ENCODE data around the gene SLC40A1.

The SLC40A1 gene

GRCh38 chr2:189601043-189601442 lies 20.5 kb upstream of the SLC40A1 start:
- Histone ChIP-seq H3K27ac (ENCODE audit: insufficient read depth, low read depth, low read length, poor library complexity, severe bottlenecking) (no peak overlapping the region), H3K4me3 (ENCODE audit: insufficient read depth, low read depth, low read length) (no peak overlapping the region), H3K4me1 (ENCODE audit: control insufficient read depth, insufficient read depth, low read length) (no peaks in the 10 kb centered on the region), H3K27me3 (ENCODE audit: control insufficient read depth, insufficient read depth, low read length, poor library complexity, severe bottlenecking) (no peaks in the 10 kb centered on the region), H3K9me3 (ENCODE audit: control insufficient read depth, low read length) (no peaks in the 10 kb centered on the region), H3K36me3 (ENCODE audit: control insufficient read depth, insufficient read depth, low read length) (no peaks in the 10 kb centered on the region)
- WGBS, 2 experiments, result 92 to 100% methylated on average over 1 to 3 of the region's 3 CpGs

- Histone ChIP-seq H3K27ac (ENCODE audit: insufficient read depth, low read depth, low read length, poor library complexity, severe bottlenecking) (no peak overlapping the region), H3K36me3 (ENCODE audit: control insufficient read depth, insufficient read depth, low read length) (no peaks in the 10 kb centered on the region), H3K4me3 (ENCODE audit: insufficient read depth, low read depth, low read length) (no peak overlapping the region), H3K9me3 (ENCODE audit: control insufficient read depth, low read length) (no peaks in the 10 kb centered on the region), H3K27me3 (ENCODE audit: control insufficient read depth, insufficient read depth, low read length, poor library complexity, severe bottlenecking) (no peaks in the 10 kb centered on the region), H3K4me1 (ENCODE audit: control insufficient read depth, insufficient read depth, low read length) (no peaks in the 10 kb centered on the region)
- 88 to 94% methylated on average over 1 of the region's 1 CpG for WGBS, 2 experiments
Measured at GRCh38 chr2:189599245-189599644, 18.7 kb upstream of the SLC40A1 start.

GRCh38 chr2:189595417-189595816 lies 14.8 kb upstream of the SLC40A1 start:
- no peaks in the 10 kb centered on the region for H3K27me3 ChIP-seq (ENCODE audit: control insufficient read depth, insufficient read depth, low read length, poor library complexity, severe bottlenecking)
- H3K36me3 ChIP-seq (ENCODE audit: control insufficient read depth, insufficient read depth, low read length), result no peaks in the 10 kb centered on the region
- no peaks in the 10 kb centered on the region for H3K4me1 ChIP-seq (ENCODE audit: control insufficient read depth, insufficient read depth, low read length)
- H3K27ac ChIP-seq (ENCODE audit: insufficient read depth, low read depth, low read length, poor library complexity, severe bottlenecking), result no peak overlapping the region
- no peak overlapping the region for H3K4me3 ChIP-seq (ENCODE audit: insufficient read depth, low read depth, low read length)
- H3K9me3 ChIP-seq (ENCODE audit: control insufficient read depth, low read length), result no peaks in the 10 kb centered on the region
- WGBS, 2 experiments, result 100% methylated on average over 1 of the region's 3 CpGs

GRCh38 chr2:189594305-189594704 lies 13.7 kb upstream of the SLC40A1 start:
- 92 to 100% methylated on average over 1 to 2 of the region's 2 CpGs for WGBS, 2 experiments
- Histone ChIP-seq H3K27me3 (ENCODE audit: control insufficient read depth, insufficient read depth, low read length, poor library complexity, severe bottlenecking) (no peaks in the 10 kb centered on the region), H3K4me1 (ENCODE audit: control insufficient read depth, insufficient read depth, low read length) (no peaks in the 10 kb centered on the region), H3K27ac (ENCODE audit: insufficient read depth, low read depth, low read length, poor library complexity, severe bottlenecking) (no peak overlapping the region), H3K36me3 (ENCODE audit: control insufficient read depth, insufficient read depth, low read length) (no peaks in the 10 kb centered on the region), H3K9me3 (ENCODE audit: control insufficient read depth, low read length) (no peaks in the 10 kb centered on the region), H3K4me3 (ENCODE audit: insufficient read depth, low read depth, low read length) (no peak overlapping the region)

- no peaks in the 10 kb centered on the region for H3K27me3 ChIP-seq (ENCODE audit: control insufficient read depth, insufficient read depth, low read length, poor library complexity, severe bottlenecking)
- H3K4me3 ChIP-seq (ENCODE audit: insufficient read depth, low read depth, low read length), result no peak overlapping the region
- 97 to 98% methylated on average over 3 of the region's 3 CpGs for WGBS, 2 experiments
- H3K9me3 ChIP-seq (ENCODE audit: control insufficient read depth, low read length), result no peaks in the 10 kb centered on the region
- H3K36me3 ChIP-seq (ENCODE audit: control insufficient read depth, insufficient read depth, low read length), result no peaks in the 10 kb centered on the region
- no peaks in the 10 kb centered on the region for H3K4me1 ChIP-seq (ENCODE audit: control insufficient read depth, insufficient read depth, low read length)
- H3K27ac ChIP-seq (ENCODE audit: insufficient read depth, low read depth, low read length, poor library complexity, severe bottlenecking), result no peak overlapping the region
Measured at GRCh38 chr2:189593115-189593514, 12.5 kb upstream of the SLC40A1 start.

GRCh38 chr2:189592353-189592984 lies 11.9 kb upstream of the SLC40A1 start:
- no peaks in the 10 kb centered on the region for H3K4me1 ChIP-seq (ENCODE audit: control insufficient read depth, insufficient read depth, low read length)
- H3K36me3 ChIP-seq (ENCODE audit: control insufficient read depth, insufficient read depth, low read length), result no peaks in the 10 kb centered on the region
- no peaks in the 10 kb centered on the region for H3K27me3 ChIP-seq (ENCODE audit: control insufficient read depth, insufficient read depth, low read length, poor library complexity, severe bottlenecking)
- WGBS, 2 experiments, result 43% methylated on average over 1 of the region's 1 CpG; no CpG with 5 or more reads in 1 of the 2 experiments
- no peak overlapping the region for H3K4me3 ChIP-seq (ENCODE audit: insufficient read depth, low read depth, low read length)
- H3K27ac ChIP-seq (ENCODE audit: insufficient read depth, low read depth, low read length, poor library complexity, severe bottlenecking), result no peak overlapping the region
- no peaks in the 10 kb centered on the region for H3K9me3 ChIP-seq (ENCODE audit: control insufficient read depth, low read length)

- no peak overlapping the region for H3K4me3 ChIP-seq (ENCODE audit: insufficient read depth, low read depth, low read length)
Measured at GRCh38 chr2:189587780-189588179, 7.2 kb upstream of the SLC40A1 start.

GRCh38 chr2:189585226-189585756 lies 4.7 kb upstream of the SLC40A1 start:
- Histone ChIP-seq H3K36me3 (ENCODE audit: control insufficient read depth, insufficient read depth, low read length) (no peaks in the 10 kb centered on the region), H3K4me1 (ENCODE audit: control insufficient read depth, insufficient read depth, low read length) (no peaks in the 10 kb centered on the region), H3K27ac (ENCODE audit: insufficient read depth, low read depth, low read length, poor library complexity, severe bottlenecking) (no peak overlapping the region), H3K9me3 (ENCODE audit: control insufficient read depth, low read length) (no peaks in the 10 kb centered on the region), H3K27me3 (ENCODE audit: control insufficient read depth, insufficient read depth, low read length, poor library complexity, severe bottlenecking) (peaks cover 48% of the 10 kb centered on the region), H3K4me3 (ENCODE audit: insufficient read depth, low read depth, low read length) (no peak overlapping the region)
- WGBS, 2 experiments, result 87 to 90% methylated on average over 3 to 4 of the region's 4 CpGs

More at GRCh38 chr2:189587780-189588179, 7.2 kb upstream of the SLC40A1 start:
- no peak overlapping the region for H3K27ac ChIP-seq (ENCODE audit: insufficient read depth, low read depth, low read length, poor library complexity, severe bottlenecking)
- H3K4me1 ChIP-seq (ENCODE audit: control insufficient read depth, insufficient read depth, low read length), result no peaks in the 10 kb centered on the region
- H3K9me3 ChIP-seq (ENCODE audit: control insufficient read depth, low read length), result no peaks in the 10 kb centered on the region
- H3K27me3 ChIP-seq (ENCODE audit: control insufficient read depth, insufficient read depth, low read length, poor library complexity, severe bottlenecking), result peaks cover 23% of the 10 kb centered on the region
- WGBS, 2 experiments, result 84 to 93% methylated on average over 4 of the region's 4 CpGs
- H3K36me3 ChIP-seq (ENCODE audit: control insufficient read depth, insufficient read depth, low read length), result no peaks in the 10 kb centered on the region

GRCh38 chr2:189584686-189585085 lies 4.1 kb upstream of the SLC40A1 start:
- no peaks in the 10 kb centered on the region for H3K36me3 ChIP-seq (ENCODE audit: control insufficient read depth, insufficient read depth, low read length)
- H3K9me3 ChIP-seq (ENCODE audit: control insufficient read depth, low read length), result no peaks in the 10 kb centered on the region
- no peak overlapping the region for H3K4me3 ChIP-seq (ENCODE audit: insufficient read depth, low read depth, low read length)
- peaks cover 54% of the 10 kb centered on the region for H3K27me3 ChIP-seq (ENCODE audit: control insufficient read depth, insufficient read depth, low read length, poor library complexity, severe bottlenecking)
- H3K27ac ChIP-seq (ENCODE audit: insufficient read depth, low read depth, low read length, poor library complexity, severe bottlenecking), result no peak overlapping the region
- H3K4me1 ChIP-seq (ENCODE audit: control insufficient read depth, insufficient read depth, low read length), result no peaks in the 10 kb centered on the region

GRCh38 chr2:189583227-189584198 lies 2.9 kb upstream of the SLC40A1 start:
- WGBS, 2 experiments, result 78 to 83% methylated on average over 4 to 5 of the region's 5 CpGs
- Histone ChIP-seq H3K4me3 (ENCODE audit: insufficient read depth, low read depth, low read length) (no peak overlapping the region), H3K4me1 (ENCODE audit: control insufficient read depth, insufficient read depth, low read length) (no peaks in the 10 kb centered on the region), H3K36me3 (ENCODE audit: control insufficient read depth, insufficient read depth, low read length) (no peaks in the 10 kb centered on the region), H3K9me3 (ENCODE audit: control insufficient read depth, low read length) (no peaks in the 10 kb centered on the region), H3K27ac (ENCODE audit: insufficient read depth, low read depth, low read length, poor library complexity, severe bottlenecking) (no peak overlapping the region), H3K27me3 (ENCODE audit: control insufficient read depth, insufficient read depth, low read length, poor library complexity, severe bottlenecking) (peaks cover 66% of the 10 kb centered on the region)

Measured in ectodermal cell (in vitro differentiated cells).